ENCODE data around the gene AQP2.
"Not testable (repeated sequence)": the region's sequence is repeated elsewhere in the genome, so short reads cannot be mapped to it uniquely, and the experiment has no call there.

Gene AQP2

GRCh38 chr12:49969651-49970429 lies 19.3 kb downstream of the AQP2 start:
- DNase-seq (ENCODE audit: low read depth): no peak

- no peak for DNase-seq (ENCODE audit: low read depth)
Measured at GRCh38 chr12:49970658-49971057, 20.1 kb downstream of the AQP2 start.

- DNase-seq (ENCODE audit: low read depth): no peak
Measured at GRCh38 chr12:49971141-49971540, 20.6 kb downstream of the AQP2 start.

GRCh38 chr12:49972129-49972528 lies 21.6 kb downstream of the AQP2 start:
- no peak for DNase-seq (ENCODE audit: low read depth)

- no peak for DNase-seq (ENCODE audit: low read depth)
Measured at GRCh38 chr12:49972641-49973360, 22.3 kb downstream of the AQP2 start, which contains the start of gene AQP6. TSS of gene AQP6 (plus strand) at chr12:49972947. CDS start at chr12:49973174, 227 bp downstream.

GRCh38 chr12:49973361-49973830 lies 22.9 kb downstream of the AQP2 start:
- no peak for DNase-seq (ENCODE audit: low read depth)

GRCh38 chr12:49974231-49974675 lies 23.7 kb downstream of the AQP2 start:
- DNase-seq (ENCODE audit: low read depth): no peak

- DNase-seq (ENCODE audit: low read depth): no peak
Measured at GRCh38 chr12:49974677-49975317, 24.3 kb downstream of the AQP2 start.

GRCh38 chr12:49975318-49975761 lies 24.8 kb downstream of the AQP2 start:
- no peak for DNase-seq (ENCODE audit: low read depth)

GRCh38 chr12:49976557-49976956 lies 26.0 kb downstream of the AQP2 start:
- DNase-seq (ENCODE audit: low read depth): no peak

- no peak for DNase-seq (ENCODE audit: low read depth)
Measured at GRCh38 chr12:49978125-49978524, 27.6 kb downstream of the AQP2 start.

- no peak for DNase-seq (ENCODE audit: low read depth)
Measured at GRCh38 chr12:49979016-49979586, 28.6 kb downstream of the AQP2 start.

GRCh38 chr12:49979791-49980190 lies 29.3 kb downstream of the AQP2 start:
- DNase-seq (ENCODE audit: low read depth): no peak

- DNase-seq (ENCODE audit: low read depth): no peak
Measured at GRCh38 chr12:49980501-49981349, 30.2 kb downstream of the AQP2 start.

- DNase-seq (ENCODE audit: low read depth): no peak
Measured at GRCh38 chr12:49982246-49983087, 31.9 kb downstream of the AQP2 start.

GRCh38 chr12:49983892-49984291 lies 33.4 kb downstream of the AQP2 start:
- DNase-seq (ENCODE audit: low read depth): no peak

GRCh38 chr12:49984476-49985359 lies 34.2 kb downstream of the AQP2 start:
- DNase-seq (ENCODE audit: low read depth): no peak

GRCh38 chr12:49985981-49986380 lies 35.4 kb downstream of the AQP2 start:
- DNase-seq (ENCODE audit: low read depth): no peak

GRCh38 chr12:49986476-49986875 lies 35.9 kb downstream of the AQP2 start:
- not testable (repeated sequence) for DNase-seq (ENCODE audit: low read depth)

All from activated T-cell treated with anti-CD3 and anti-CD28 coated beads for 1 hour (primary cell).